Suprapubic skin (tissue), 4 donors: ENCODE data around the gene NTM. TPM values are rescaled to one million over a fixed set of nuclear protein-coding genes. Genes with fewer than 3 reads are reported as not detected.

ENCODE experiments used
- DNase-seq, 2 donors: peaks; one replicate each; pipeline ENCODE4 v3.0.0-alpha.2; 2019; ENCODE audit warnings: low spot score in 2 of 2
- H3K27ac ChIP-seq: fragments of 200-600 bp; sonication (generic); one replicate; pipeline ENCODE4 v1.5.1; 2019
- H3K27me3 ChIP-seq: fragments of 200-600 bp; sonication (generic); one replicate; pipeline ENCODE4 v1.5.1; 2019
- H3K36me3 ChIP-seq: fragments of 200-600 bp; sonication (generic); one replicate; pipeline ENCODE4 v1.5.1; 2019
- H3K4me1 ChIP-seq: fragments of 200-600 bp; sonication (generic); one replicate; pipeline ENCODE4 v1.5.1; 2019
- H3K4me3 ChIP-seq: fragments of 200-600 bp; sonication (generic); one replicate; pipeline ENCODE4 v1.5.1; 2019; ENCODE audit warnings: mild to moderate bottlenecking
- H3K9me3 ChIP-seq: fragments of 200-600 bp; sonication (generic); one replicate; pipeline ENCODE4 v1.5.1; 2019
- EP300 ChIP-seq: sonication (generic); formaldehyde crosslinking; IDR thresholded peaks from one replicate; pipeline ENCODE4 v1.6.1; 2017; ENCODE audit warnings: antibody characterized with exemption
- POLR2A ChIP-seq, 2 donors: fragments of 450-650 bp; IDR thresholded peaks; one replicate each; pipeline ENCODE4 v1.6.1; 2017; ENCODE audit warnings: antibody characterized with exemption in 2 of 2, mild to moderate bottlenecking in 2 of 2, moderate library complexity in 2 of 2
- POLR2AphosphoS5 ChIP-seq, 3 donors: sonication (generic); formaldehyde crosslinking; IDR thresholded peaks; one replicate each; pipeline ENCODE4 v1.6.1; 2017; ENCODE audit warnings: antibody characterized with exemption in 3 of 3
- WGBS: methylation state at CpG from one replicate; pipeline ENCODE4 v1.1.5; 2018; 5-methylcytosine and 5-hydroxymethylcytosine counted together
- total RNA-seq, 4 donors: library from RNA; depleted of rRNA; stranded (reverse); fragments of >200 nt; gene quantifications; one replicate each; pipeline ENCODE4 v1.1.0, GENCODE V29; 2016
- TF ChIP-seq, protein P1 (sequence below), 2 donors: fragments of 200-600 bp in 1 of 2; fragments of 450-650 bp in 1 of 2; sonication (generic) in 1 of 2; IDR thresholded peaks; one replicate each; pipeline ENCODE4 v1.5.1; 2016 to 2019; ENCODE audit warnings: antibody characterized with exemption in 2 of 2, mild to moderate bottlenecking in 1 of 2, moderate library complexity in 1 of 2

NTM gene
- total RNA-seq, 4 donors from 2014 or later: 0.19 to 19.1 (median 2.1) TPM

DNA sequence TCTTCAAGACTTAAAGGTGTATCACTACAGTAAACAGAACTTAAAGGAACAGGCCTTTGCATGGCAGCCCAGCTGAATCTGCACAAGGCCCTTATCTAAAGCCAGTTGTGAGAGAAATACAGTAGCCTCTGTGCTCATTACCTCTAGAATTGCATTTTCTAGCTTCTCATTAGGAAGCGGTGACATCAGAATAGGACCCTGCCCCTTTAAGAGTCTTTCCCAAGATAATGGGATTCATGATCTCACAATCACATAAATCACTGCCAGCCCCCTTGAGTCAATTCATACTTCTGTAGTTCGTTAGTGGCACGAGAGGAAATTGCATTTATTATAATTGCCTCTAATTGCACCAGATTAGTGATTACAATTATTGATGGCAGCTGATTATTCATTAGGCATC lies 170.3 kb downstream of the NTM start:
- H3K27ac ChIP-seq: no peak overlapping the region
- peaks cover 12% of the 10 kb centered on the region for H3K27me3 ChIP-seq
- H3K36me3 ChIP-seq: no peaks in the 10 kb centered on the region
- H3K9me3 ChIP-seq: no peaks in the 10 kb centered on the region
- TF ChIP-seq EP300 (no peak), POLR2AphosphoS5 (IDR thresholded peaks at IDR 0.05) (no peak), POLR2A (IDR thresholded peaks at IDR 0.05) (no peak)
- TF ChIP-seq, protein P1, sequence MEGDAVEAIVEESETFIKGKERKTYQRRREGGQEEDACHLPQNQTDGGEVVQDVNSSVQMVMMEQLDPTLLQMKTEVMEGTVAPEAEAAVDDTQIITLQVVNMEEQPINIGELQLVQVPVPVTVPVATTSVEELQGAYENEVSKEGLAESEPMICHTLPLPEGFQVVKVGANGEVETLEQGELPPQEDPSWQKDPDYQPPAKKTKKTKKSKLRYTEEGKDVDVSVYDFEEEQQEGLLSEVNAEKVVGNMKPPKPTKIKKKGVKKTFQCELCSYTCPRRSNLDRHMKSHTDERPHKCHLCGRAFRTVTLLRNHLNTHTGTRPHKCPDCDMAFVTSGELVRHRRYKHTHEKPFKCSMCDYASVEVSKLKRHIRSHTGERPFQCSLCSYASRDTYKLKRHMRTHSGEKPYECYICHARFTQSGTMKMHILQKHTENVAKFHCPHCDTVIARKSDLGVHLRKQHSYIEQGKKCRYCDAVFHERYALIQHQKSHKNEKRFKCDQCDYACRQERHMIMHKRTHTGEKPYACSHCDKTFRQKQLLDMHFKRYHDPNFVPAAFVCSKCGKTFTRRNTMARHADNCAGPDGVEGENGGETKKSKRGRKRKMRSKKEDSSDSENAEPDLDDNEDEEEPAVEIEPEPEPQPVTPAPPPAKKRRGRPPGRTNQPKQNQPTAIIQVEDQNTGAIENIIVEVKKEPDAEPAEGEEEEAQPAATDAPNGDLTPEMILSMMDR (IDR thresholded peaks at IDR 0.05): no peak
- DNase-seq: no peak
- H3K4me3 ChIP-seq: no peak overlapping the region
- H3K4me1 ChIP-seq: no peaks in the 10 kb centered on the region
- WGBS: 60% methylated on average over 3 of the region's 3 CpGs

DNA sequence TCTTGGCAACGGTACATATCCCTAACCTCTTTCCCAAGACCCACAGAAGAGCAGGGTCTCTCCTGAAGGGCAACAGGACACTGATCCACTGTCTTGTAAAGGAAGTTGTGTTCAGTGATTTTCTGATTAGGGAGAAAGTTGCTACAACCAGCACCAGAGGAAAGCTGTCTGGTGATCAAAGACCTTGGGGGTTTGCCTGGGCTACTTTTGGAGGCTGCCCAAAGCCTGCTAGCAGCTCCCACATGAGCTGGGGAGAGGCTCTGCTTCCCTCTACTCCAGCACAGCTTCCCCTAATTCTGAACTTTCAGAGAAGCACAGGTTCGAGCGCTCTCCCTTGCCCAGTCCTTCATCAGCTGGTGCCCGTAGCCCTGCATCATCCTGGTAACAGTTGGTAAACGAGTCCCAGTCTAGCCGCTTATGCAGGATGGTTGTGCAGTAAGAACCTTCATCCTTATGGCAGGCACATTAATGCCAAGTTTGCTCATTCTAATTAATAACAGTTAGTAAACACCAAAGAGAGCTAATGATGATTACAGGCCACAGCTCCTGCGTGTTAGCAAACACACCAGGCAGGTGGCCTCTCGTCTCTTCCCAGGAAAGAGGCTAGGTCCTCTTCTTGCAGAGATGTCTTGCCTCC lies 173.1 kb downstream of the NTM start:
- no peak overlapping the region for H3K27ac ChIP-seq
- TF ChIP-seq, protein P1 (IDR thresholded peaks at IDR 0.05): no peak
- TF ChIP-seq POLR2AphosphoS5 (IDR thresholded peaks at IDR 0.05): no peak
- TF ChIP-seq EP300: no peak
- no peak for TF ChIP-seq POLR2A (IDR thresholded peaks at IDR 0.05)
- H3K36me3 ChIP-seq: no peaks in the 10 kb centered on the region
- no peaks in the 10 kb centered on the region for H3K4me1 ChIP-seq
- no peak overlapping the region for H3K4me3 ChIP-seq
- H3K27me3 ChIP-seq: peaks cover 5% of the 10 kb centered on the region
- no peak for DNase-seq
- 62% methylated on average over 8 of the region's 8 CpGs for WGBS
- H3K9me3 ChIP-seq: no peaks in the 10 kb centered on the region

DNA sequence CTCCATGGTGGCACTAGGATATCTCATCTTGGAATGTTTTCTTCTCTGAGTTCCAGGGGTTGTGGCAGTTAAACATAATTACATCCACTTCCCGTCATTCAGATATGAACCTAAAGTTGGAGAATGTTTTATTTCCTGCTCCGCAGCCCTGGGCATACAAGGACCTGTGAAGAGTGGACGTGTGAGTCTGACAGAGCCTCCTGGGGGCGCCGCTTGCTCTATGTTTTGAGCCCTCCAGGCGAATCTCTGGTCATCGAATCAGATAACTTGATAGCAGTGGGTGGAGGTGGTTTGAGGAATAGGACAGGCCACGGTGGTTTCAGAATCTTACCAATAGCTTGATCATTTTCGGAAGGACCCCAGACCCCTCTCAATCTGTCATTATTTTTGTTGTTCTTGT lies 174.2 kb downstream of the NTM start:
- no peaks in the 10 kb centered on the region for H3K9me3 ChIP-seq
- no peaks in the 10 kb centered on the region for H3K36me3 ChIP-seq
- TF ChIP-seq POLR2A (IDR thresholded peaks at IDR 0.05) (no peak), POLR2AphosphoS5 (IDR thresholded peaks at IDR 0.05) (no peak), EP300 (no peak)
- TF ChIP-seq, protein P1 (IDR thresholded peaks at IDR 0.05): no peak
- 45% methylated on average over 9 of the region's 9 CpGs for WGBS
- H3K27me3 ChIP-seq: peaks cover 5% of the 10 kb centered on the region
- no peak overlapping the region for H3K4me3 ChIP-seq
- no peak for DNase-seq
- no peak overlapping the region for H3K27ac ChIP-seq
- H3K4me1 ChIP-seq: no peaks in the 10 kb centered on the region

DNA sequence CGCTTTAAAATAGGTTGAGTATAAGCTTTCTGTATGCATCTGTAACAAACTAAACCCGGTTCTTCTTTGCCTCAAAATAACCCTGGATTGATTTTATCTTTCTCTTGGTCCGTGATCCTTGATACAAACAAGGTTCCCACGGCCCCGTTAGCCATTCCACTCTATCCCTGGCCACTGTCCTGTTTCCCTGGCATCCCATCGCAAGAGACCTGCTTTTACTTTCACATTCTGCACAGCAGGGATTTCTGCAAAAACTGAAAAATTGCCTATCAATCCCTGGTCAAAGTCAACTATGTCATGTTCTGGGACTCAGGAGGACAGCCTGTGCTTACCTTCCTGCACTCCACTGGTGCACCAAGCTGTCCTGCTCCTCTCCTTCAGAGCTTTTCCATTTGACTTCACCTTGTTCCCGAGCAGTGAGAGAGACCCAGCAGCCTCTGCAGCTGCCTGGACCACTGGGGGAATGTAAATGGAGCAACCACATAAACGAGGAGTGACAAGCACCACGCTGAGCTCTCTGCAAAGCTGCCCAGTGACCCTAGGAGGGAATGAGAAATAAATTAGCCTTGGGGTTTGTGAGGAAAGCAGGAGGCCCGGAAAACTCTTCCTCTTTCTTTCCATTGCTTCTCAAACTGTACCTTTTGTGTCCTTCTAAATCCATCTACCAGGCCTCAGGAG lies 175.9 kb downstream of the NTM start:
- H3K4me3 ChIP-seq: no peak overlapping the region

DNA sequence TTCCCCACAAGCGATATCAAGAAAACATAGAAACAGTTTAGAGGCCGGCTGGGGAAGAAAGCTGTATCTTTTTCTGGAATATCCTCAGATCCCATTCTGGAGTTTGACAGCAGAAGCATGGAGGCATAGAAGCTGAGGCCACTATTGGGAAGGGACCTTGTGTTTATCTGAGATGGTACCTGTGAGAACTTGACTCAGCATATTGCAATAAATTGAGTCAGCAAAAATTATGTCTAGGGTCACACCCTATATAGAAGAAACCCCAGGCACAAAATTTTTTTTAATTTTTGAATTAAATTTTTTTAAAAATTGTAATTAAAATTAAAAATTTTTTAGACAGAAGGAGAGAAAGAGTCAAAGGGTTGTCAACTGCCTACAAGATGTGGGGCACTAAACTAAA lies 178.7 kb downstream of the NTM start:
- Histone ChIP-seq H3K9me3 (no peaks in the 10 kb centered on the region), H3K4me3 (no peak overlapping the region), H3K27ac (no peak overlapping the region), H3K36me3 (no peaks in the 10 kb centered on the region), H3K4me1 (no peaks in the 10 kb centered on the region), H3K27me3 (peaks cover 4% of the 10 kb centered on the region)
- DNase-seq: no peak
- WGBS: 90% methylated on average over 2 of the region's 2 CpGs
- TF ChIP-seq, protein P1 (IDR thresholded peaks at IDR 0.05): no peak
- TF ChIP-seq POLR2AphosphoS5 (IDR thresholded peaks at IDR 0.05) (no peak), EP300 (no peak), POLR2A (IDR thresholded peaks at IDR 0.05) (no peak)

More for the DNA sequence above, 175.9 kb downstream of the NTM start:
- Histone ChIP-seq H3K36me3 (no peaks in the 10 kb centered on the region), H3K27ac (no peak overlapping the region), H3K9me3 (no peaks in the 10 kb centered on the region), H3K4me1 (no peaks in the 10 kb centered on the region), H3K27me3 (peaks cover 9% of the 10 kb centered on the region)
- 64% methylated on average over 10 of the region's 10 CpGs for WGBS
- TF ChIP-seq POLR2A (IDR thresholded peaks at IDR 0.05): no peak
- TF ChIP-seq POLR2AphosphoS5 (IDR thresholded peaks at IDR 0.05): no peak
- TF ChIP-seq EP300: no peak
- TF ChIP-seq, protein P1 (IDR thresholded peaks at IDR 0.05): no peak
- no peak for DNase-seq
